Heart left ventricle (tissue), 13 donors: ENCODE results near the gene PCDH15.

Source experiments
- POLR2A ChIP-seq, 2 donors: fragments of 450-650 bp; IDR thresholded peaks; one replicate each; pipeline ENCODE4 v1.6.1; 2017; ENCODE audit warnings: antibody characterized with exemption in 2 of 2, mild to moderate bottlenecking in 2 of 2, moderate library complexity in 2 of 2
- TF ChIP-seq, protein P1 (sequence below), 12 donors: fragments of 200-600 bp; sonication (generic) in 4 of 12; IDR thresholded peaks; one replicate each; pipeline versions ENCODE4 v1.5.0 to v1.8.0; 2018 to 2022; ENCODE audit warnings: antibody characterized with exemption in 12 of 12, mild to moderate bottlenecking in 5 of 12
- donor health status: ischemic (EF 13 %, LVEDD 7.1; RV severe dilation, severe dysfunction).
- donor health status: DM: no; HTN: yes; CAD: no.
- donor health status: DM: no; HTN: no; CAD: no.
- donor health status: ischemic (EF 25% LVEDD 6.9; RV normal size, moderate dysfunction).
- donor health status: ischemic (EF 25% LVEDD 5.7; RV mildly dilated, moderate dysfunction).
- donor health status: ischemic (EF 35%, LVEDD 5.7; RV mildly dilated, moderate dysfunction).
- donor health status: nonischemic (EF 11% LVEDD 7.7; RV severe dilation, severe dysfunction).
- donor health status: DM: yes; HTN: yes; CAD: no.
- donor health status: PGD.
- donor health status: ischemic (EF 29% LVEDD 5.4; RV normal size, mild dysfunction).
- donor health status: nonischemic (EF 23%, LVEDD 6.1; RV moderate dilation, normal function).

DNA sequence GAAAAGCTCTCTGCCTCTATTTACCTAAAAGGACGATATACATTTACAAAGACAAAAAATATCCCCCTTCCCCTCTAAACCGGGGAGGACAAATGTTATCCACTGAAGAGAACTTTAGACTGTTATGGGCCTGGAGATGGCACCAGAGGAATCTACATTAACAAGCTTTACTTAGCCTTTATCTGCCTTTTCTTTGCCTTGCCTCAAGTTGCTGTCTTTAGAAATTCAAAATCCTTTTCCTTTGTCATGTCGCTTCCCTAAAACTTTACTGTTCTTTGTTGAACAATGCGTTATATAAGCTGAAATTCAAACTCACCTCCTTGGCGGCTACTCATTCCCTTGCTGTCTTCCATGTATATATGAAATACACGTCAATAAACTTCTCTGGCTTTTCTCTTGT is 405.0 kb downstream of the PCDH15 start:
- TF ChIP-seq, protein P1, sequence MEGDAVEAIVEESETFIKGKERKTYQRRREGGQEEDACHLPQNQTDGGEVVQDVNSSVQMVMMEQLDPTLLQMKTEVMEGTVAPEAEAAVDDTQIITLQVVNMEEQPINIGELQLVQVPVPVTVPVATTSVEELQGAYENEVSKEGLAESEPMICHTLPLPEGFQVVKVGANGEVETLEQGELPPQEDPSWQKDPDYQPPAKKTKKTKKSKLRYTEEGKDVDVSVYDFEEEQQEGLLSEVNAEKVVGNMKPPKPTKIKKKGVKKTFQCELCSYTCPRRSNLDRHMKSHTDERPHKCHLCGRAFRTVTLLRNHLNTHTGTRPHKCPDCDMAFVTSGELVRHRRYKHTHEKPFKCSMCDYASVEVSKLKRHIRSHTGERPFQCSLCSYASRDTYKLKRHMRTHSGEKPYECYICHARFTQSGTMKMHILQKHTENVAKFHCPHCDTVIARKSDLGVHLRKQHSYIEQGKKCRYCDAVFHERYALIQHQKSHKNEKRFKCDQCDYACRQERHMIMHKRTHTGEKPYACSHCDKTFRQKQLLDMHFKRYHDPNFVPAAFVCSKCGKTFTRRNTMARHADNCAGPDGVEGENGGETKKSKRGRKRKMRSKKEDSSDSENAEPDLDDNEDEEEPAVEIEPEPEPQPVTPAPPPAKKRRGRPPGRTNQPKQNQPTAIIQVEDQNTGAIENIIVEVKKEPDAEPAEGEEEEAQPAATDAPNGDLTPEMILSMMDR (IDR thresholded peaks at IDR 0.05) = no peak
- TF ChIP-seq POLR2A (IDR thresholded peaks at IDR 0.05) = no peak
